Measurements from ENCODE around the gene MYLIP.

DNA sequence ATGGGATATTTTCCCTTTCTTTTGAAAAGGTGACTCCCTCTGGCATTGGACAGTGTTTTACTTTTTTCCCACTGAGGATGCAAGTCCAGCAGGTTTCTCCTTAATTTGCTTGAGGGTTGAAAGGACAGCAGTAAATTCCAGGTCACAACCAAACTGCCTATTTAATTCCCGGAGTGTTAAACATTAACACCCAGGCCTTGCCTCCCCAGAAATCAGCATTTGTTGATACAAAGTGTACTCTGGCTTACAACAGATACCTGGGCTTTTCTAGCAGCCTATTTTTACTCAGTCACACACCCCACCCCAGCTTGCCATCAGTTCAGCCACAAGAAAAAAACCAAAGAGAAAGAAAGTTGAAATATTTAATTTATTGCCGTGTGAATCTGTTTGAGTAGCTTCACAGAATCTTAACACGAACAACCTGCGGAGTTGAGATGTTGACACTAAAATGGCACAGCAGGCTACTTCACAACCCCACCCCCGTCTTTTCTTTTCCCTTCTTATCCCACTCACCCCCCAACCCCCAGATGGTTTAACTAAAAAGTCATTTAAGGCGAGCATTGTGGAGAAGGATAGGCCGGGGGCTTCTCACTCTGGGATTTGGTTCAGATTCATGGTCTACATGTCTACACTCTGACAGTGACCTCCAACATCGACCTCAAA lies 45.7 kb downstream of the MYLIP start:
- no peak for TF ChIP-seq ZNF430 (CRISPR knock-in tag; IDR thresholded peaks at IDR 0.05)
- no peak for TF ChIP-seq TBP (CRISPR knock-in tag; IDR thresholded peaks at IDR 0.05)
- no peak for TF ChIP-seq SSRP1 (CRISPR knock-in tag; IDR thresholded peaks at IDR 0.05)
- TF ChIP-seq ZNF3 (CRISPR knock-in tag; IDR thresholded peaks at IDR 0.05): no peak
- no peak for TF ChIP-seq EP300 (IDR thresholded peaks at IDR 0.05; ENCODE audit: low read depth in 2 of 2, low read length in 2 of 2)
- TF ChIP-seq EP300 (CRISPR knock-in tag; IDR thresholded peaks at IDR 0.05; ENCODE audit: borderline replicate concordance): no peak
- TF ChIP-seq, protein P1, sequence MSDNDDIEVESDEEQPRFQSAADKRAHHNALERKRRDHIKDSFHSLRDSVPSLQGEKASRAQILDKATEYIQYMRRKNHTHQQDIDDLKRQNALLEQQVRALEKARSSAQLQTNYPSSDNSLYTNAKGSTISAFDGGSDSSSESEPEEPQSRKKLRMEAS (IDR thresholded peaks at IDR 0.05): no peak
- TF ChIP-seq, protein P2, sequence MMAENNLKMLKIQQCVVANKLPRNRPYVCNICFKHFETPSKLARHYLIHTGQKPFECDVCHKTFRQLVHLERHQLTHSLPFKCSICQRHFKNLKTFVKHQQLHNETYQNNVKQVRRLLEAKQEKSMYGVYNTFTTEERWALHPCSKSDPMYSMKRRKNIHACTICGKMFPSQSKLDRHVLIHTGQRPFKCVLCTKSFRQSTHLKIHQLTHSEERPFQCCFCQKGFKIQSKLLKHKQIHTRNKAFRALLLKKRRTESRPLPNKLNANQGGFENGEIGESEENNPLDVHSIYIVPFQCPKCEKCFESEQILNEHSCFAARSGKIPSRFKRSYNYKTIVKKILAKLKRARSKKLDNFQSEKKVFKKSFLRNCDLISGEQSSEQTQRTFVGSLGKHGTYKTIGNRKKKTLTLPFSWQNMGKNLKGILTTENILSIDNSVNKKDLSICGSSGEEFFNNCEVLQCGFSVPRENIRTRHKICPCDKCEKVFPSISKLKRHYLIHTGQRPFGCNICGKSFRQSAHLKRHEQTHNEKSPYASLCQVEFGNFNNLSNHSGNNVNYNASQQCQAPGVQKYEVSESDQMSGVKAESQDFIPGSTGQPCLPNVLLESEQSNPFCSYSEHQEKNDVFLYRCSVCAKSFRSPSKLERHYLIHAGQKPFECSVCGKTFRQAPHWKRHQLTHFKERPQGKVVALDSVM (CRISPR knock-in tag; IDR thresholded peaks at IDR 0.05): no peak
- TF ChIP-seq KDM1A (CRISPR knock-in tag; IDR thresholded peaks at IDR 0.05): no peak
- TF ChIP-seq, protein P3, sequence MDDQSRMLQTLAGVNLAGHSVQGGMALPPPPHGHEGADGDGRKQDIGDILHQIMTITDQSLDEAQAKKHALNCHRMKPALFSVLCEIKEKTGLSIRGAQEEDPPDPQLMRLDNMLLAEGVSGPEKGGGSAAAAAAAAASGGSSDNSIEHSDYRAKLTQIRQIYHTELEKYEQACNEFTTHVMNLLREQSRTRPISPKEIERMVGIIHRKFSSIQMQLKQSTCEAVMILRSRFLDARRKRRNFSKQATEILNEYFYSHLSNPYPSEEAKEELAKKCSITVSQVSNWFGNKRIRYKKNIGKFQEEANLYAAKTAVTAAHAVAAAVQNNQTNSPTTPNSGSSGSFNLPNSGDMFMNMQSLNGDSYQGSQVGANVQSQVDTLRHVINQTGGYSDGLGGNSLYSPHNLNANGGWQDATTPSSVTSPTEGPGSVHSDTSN (CRISPR knock-in tag; IDR thresholded peaks at IDR 0.05; ENCODE audit: borderline replicate concordance): no peak
